ENCODE results near the gene KIF5A. TPM values are rescaled to one million over a fixed set of nuclear protein-coding genes. Genes with fewer than 3 reads are reported as not detected.

Gene KIF5A
- total and polyA plus RNA-seq, 2 of the 13 experiments (the other 11 are each of a cell fraction or from before 2014, with no cell fraction given), result 1.6 to 11.9 TPM

DNA sequence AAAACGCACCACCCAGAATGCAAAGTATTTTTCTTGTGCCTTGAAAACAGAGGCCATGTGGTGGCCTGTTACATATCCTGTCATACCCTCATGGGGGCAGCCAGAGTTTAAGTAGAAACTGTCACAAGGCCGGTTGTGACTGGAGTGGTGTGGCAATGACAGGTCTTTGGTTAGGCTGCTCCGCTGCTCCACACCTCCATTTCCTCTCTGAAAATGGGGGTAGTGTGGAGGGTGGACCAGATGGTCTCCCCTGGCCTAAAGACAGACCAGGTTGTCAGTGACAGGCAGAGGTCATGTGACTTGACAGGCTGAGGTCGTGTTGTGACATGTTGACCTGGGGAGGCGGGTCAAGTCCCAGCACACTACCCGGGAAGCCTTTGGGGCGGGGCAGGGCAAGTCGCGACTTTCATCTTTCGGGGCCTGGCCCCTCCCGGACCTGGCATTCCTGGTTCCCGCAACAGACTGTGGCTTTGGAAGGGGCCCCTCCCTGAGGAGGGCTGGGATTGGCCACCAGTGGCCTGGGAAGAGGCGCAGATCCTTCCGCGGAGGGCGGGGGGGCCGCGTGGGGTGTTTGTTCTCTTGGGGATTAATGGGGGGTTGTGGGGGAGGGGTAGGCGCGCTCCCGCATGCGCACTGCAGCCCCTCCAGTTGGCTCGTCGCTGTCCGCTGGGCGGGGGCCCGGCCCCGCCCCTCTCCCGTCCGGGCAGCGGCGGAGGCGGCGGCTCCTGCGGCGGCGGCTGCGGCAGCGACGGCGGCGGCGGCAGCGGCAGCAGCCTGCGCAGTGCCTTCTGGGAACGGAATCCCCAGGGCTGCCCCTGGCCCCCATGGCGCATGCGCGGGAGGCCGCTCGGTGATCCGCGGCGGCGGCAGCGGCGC is 27.6 kb upstream of the KIF5A start, which contains the start of gene MBD6 (continued):
- TF ChIP-seq, protein P1, sequence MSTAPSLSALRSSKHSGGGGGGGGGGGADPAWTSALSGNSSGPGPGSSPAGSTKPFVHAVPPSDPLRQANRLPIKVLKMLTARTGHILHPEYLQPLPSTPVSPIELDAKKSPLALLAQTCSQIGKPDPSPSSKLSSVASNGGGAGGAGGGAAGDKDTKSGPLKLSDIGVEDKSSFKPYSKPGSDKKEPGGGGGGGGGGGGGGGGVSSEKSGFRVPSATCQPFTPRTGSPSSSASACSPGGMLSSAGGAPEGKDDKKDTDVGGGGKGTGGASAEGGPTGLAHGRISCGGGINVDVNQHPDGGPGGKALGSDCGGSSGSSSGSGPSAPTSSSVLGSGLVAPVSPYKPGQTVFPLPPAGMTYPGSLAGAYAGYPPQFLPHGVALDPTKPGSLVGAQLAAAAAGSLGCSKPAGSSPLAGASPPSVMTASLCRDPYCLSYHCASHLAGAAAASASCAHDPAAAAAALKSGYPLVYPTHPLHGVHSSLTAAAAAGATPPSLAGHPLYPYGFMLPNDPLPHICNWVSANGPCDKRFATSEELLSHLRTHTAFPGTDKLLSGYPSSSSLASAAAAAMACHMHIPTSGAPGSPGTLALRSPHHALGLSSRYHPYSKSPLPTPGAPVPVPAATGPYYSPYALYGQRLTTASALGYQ (CRISPR knock-in tag; IDR thresholded peaks at IDR 0.05), result peak; percentile 69; the same call in 1 of the 2 replicates
- TF ChIP-seq ZNF557 (CRISPR knock-in tag; IDR thresholded peaks at IDR 0.05), result 0 out of 2 replicates have a peak, but pooled peaks have one; percentile 81
- peak; percentile 67 for TF ChIP-seq HNRNPLL (IDR thresholded peaks at IDR 0.05; ENCODE audit: low read depth, low read length, poor library complexity, severe bottlenecking)
- TF ChIP-seq ARNT2 (CRISPR knock-in tag; IDR thresholded peaks at IDR 0.05; ENCODE audit: low read depth), result peak; percentile 62; the same call in 1 of the 2 replicates
- no peak for TF ChIP-seq HOXA7 (CRISPR knock-in tag; IDR thresholded peaks at IDR 0.05)
- peak; percentile 64; the same call in 1 of the 2 replicates for TF ChIP-seq HOXA3 (CRISPR knock-in tag; IDR thresholded peaks at IDR 0.05)
- TF ChIP-seq, protein P2, sequence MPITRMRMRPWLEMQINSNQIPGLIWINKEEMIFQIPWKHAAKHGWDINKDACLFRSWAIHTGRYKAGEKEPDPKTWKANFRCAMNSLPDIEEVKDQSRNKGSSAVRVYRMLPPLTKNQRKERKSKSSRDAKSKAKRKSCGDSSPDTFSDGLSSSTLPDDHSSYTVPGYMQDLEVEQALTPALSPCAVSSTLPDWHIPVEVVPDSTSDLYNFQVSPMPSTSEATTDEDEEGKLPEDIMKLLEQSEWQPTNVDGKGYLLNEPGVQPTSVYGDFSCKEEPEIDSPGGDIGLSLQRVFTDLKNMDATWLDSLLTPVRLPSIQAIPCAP (CRISPR knock-in tag; IDR thresholded peaks at IDR 0.05; ENCODE audit: low read depth), result 0 out of 2 replicates have a peak, but pooled peaks have one; percentile 66
- no peak for TF ChIP-seq TOPORS (CRISPR knock-in tag; IDR thresholded peaks at IDR 0.05)
- TF ChIP-seq MXD4 (CRISPR knock-in tag; IDR thresholded peaks at IDR 0.05), result peak; percentile 72; the same call in 1 of the 2 replicates
- peak; percentile 55; the same call in 1 of the 2 replicates for TF ChIP-seq ZC3H13 (CRISPR knock-in tag; IDR thresholded peaks at IDR 0.05)
- TF ChIP-seq, protein P3, sequence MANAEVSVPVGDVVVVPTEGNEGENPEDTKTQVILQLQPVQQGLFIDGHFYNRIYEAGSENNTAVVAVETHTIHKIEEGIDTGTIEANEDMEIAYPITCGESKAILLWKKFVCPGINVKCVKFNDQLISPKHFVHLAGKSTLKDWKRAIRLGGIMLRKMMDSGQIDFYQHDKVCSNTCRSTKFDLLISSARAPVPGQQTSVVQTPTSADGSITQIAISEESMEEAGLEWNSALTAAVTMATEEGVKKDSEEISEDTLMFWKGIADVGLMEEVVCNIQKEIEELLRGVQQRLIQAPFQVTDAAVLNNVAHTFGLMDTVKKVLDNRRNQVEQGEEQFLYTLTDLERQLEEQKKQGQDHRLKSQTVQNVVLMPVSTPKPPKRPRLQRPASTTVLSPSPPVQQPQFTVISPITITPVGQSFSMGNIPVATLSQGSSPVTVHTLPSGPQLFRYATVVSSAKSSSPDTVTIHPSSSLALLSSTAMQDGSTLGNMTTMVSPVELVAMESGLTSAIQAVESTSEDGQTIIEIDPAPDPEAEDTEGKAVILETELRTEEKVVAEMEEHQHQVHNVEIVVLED (CRISPR knock-in tag; IDR thresholded peaks at IDR 0.05; ENCODE audit: borderline replicate concordance), result no peak
- peak in 1 of 2 experiments; percentile 91; a peak in 2 of 4 replicates for TF ChIP-seq KLF16 (CRISPR knock-in tag; IDR thresholded peaks at IDR 0.05)
- TF ChIP-seq ZNF891 (CRISPR knock-in tag; IDR thresholded peaks at IDR 0.05), result peak; percentile 30; the same call in 1 of the 2 replicates
- no peak for TF ChIP-seq GATA4 (IDR thresholded peaks at IDR 0.05; ENCODE audit: borderline replicate concordance, low read depth)
- peak; percentile 95 for TF ChIP-seq SAP130 (CRISPR knock-in tag; IDR thresholded peaks at IDR 0.05; ENCODE audit: low read depth)
- TF ChIP-seq MED13 (CRISPR knock-in tag; IDR thresholded peaks at IDR 0.05), result peak; percentile 64; the same call in 1 of the 2 replicates
- peak; percentile 65; the same call in 1 of the 2 replicates for TF ChIP-seq TMF1 (CRISPR knock-in tag; IDR thresholded peaks at IDR 0.05; ENCODE audit: low read depth)
- TF ChIP-seq, protein P4, sequence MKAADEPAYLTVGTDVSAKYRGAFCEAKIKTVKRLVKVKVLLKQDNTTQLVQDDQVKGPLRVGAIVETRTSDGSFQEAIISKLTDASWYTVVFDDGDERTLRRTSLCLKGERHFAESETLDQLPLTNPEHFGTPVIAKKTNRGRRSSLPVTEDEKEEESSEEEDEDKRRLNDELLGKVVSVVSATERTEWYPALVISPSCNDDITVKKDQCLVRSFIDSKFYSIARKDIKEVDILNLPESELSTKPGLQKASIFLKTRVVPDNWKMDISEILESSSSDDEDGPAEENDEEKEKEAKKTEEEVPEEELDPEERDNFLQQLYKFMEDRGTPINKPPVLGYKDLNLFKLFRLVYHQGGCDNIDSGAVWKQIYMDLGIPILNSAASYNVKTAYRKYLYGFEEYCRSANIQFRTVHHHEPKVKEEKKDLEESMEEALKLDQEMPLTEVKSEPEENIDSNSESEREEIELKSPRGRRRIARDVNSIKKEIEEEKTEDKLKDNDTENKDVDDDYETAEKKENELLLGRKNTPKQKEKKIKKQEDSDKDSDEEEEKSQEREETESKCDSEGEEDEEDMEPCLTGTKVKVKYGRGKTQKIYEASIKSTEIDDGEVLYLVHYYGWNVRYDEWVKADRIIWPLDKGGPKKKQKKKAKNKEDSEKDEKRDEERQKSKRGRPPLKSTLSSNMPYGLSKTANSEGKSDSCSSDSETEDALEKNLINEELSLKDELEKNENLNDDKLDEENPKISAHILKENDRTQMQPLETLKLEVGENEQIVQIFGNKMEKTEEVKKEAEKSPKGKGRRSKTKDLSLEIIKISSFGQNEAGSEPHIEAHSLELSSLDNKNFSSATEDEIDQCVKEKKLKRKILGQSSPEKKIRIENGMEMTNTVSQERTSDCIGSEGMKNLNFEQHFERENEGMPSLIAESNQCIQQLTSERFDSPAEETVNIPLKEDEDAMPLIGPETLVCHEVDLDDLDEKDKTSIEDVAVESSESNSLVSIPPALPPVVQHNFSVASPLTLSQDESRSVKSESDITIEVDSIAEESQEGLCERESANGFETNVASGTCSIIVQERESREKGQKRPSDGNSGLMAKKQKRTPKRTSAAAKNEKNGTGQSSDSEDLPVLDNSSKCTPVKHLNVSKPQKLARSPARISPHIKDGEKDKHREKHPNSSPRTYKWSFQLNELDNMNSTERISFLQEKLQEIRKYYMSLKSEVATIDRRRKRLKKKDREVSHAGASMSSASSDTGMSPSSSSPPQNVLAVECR (CRISPR knock-in tag; IDR thresholded peaks at IDR 0.05; ENCODE audit: borderline replicate concordance), result peak; percentile 97
